GM21619 (cell line): ENCODE data around the gene ZBTB25.

ENCODE experiments used
- ATAC-seq: cut with Tn5 transposase; IDR thresholded peaks from one replicate; pipeline ENCODE4 v1.9.1; 2021; ENCODE audit not compliant: unreplicated experiment

Gene ZBTB25

DNA sequence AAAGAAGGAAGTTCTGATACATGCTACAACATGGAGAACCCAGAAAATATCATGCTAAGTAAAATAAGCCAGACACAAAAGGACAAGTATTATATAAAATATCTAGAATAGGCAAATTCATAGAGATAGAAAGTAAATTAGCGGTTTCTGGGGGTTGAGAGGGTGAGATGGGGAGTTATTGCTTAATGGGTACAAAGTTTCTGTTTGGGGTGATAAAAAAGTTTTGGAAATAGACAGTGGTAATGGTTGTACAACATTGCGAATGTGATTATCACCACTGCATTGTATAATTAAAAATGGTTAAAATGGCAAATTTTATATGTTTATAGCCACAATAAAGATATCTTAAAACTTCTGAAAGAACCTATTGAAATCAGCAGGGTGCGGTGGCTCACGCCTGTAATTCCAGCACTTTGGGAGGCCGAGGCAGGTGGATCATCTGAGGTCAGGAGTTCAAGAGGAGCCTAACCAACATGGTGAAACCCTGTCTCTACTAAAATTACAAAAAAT is 15.0 kb downstream of the ZBTB25 start:
- no peak for ATAC-seq

DNA sequence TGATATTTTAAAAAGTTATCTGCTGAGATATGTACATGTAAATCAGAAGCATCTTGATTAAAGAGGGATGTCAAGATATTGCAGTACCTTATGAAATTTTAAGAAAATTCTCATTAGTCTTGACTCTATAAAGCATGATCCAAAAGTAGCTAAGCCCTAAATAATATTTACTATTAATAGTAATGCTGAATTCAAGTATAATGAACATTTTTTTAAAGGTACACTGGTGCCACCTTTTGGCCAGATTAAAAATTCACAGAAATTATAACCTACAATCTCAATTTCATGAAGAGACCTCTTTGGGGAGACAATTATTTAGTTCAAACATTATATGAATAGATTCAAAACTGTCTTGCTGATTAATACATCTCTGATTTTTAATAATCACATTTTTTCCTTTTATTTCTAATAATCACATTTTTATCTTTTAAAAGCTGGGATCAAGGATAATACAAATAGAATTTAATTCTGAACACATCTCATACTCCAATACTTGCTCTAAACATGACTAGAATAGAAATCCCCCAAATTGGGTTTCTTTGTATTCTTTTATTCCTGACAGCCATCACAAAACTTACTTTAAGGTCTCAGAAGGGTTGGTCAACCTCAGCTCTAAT is 24.9 kb downstream of the ZBTB25 start:
- no peak for ATAC-seq

- no peak for ATAC-seq
Measured at GRCh38 chr14:64476438-64476837, 27.2 kb downstream of the ZBTB25 start.

- ATAC-seq, result no peak
Measured at GRCh38 chr14:64475585-64476273, 27.9 kb downstream of the ZBTB25 start.

- no peak for ATAC-seq
Measured at GRCh38 chr14:64474698-64475097, 28.9 kb downstream of the ZBTB25 start.

- no peak for ATAC-seq
Measured at GRCh38 chr14:64474041-64474440, 29.6 kb downstream of the ZBTB25 start.

DNA sequence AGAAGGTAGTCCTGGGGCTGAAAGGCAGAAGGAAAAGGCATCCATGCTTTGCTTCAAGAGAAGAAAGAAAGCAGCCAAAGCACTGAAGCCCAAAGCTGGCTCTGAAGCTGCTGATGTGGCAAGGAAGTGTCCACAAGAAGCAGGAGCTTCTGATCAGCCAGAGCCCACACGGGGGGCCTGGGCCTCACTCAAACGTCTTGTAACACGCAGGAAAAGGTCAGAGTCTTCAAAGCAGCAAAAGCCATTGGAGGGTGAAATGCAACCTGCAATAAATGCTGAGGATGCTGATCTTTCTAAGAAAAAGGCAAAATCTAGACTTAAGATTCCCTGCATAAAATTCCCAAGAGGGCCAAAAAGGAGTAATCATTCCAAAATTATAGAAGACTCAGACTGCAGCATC is 35.2 kb downstream of the ZBTB25 start:
- ATAC-seq, result no peak

- no peak for ATAC-seq
Measured at GRCh38 chr14:64467566-64467965, 36.1 kb downstream of the ZBTB25 start.

DNA sequence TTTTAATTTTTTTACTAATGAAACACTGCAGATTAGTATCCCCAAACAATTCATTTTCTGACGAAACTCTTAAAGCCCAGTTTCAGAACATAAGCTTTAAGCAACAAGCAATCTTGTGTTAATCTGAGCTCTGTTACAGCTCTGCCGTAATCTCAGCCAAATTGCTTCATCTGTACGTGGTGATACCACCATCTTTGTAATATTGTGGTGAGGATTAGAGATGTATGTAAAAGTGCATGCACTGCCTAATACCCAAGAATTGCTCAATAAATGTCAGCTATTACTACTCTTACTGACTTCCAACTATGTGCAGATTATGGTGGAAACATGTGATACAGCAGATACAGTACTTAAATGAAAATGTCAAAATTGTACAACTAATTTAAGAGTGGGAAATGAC is 36.5 kb downstream of the ZBTB25 start:
- ATAC-seq, result no peak

DNA sequence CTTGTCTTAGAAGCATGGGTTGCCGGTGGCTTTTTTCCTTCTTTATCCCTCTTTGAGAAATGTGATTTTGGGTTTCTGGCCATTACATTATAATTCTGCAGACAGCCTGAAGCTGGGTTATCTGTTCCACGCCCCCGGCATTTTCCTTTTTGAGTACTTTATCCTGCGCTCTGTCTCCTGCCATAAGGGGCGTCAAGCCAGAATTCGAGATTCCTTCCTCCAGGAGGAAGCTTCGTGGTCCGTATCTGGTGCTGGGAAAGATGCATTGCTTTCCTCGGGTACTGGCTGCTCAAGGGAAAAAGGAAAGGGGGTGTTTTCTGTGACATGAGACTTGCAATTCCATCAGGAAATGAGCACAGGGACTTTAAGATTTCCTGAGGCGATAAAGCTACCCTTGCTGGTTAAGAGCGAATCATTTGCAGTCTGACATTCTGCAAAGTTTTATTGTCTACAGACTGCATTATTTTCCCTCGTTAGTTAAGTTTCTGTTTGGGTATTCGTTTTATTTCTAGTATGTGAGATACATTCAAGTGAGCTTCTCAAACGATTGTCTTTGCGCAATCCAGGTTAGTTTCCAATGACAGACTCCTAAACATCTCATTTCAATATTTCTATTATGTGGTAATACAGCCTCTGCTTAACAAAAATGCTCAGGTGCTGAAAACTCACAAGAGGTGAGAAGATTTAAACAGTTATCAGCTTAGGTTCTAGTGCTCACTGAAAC is 37.6 kb downstream of the ZBTB25 start:
- no peak for ATAC-seq

DNA sequence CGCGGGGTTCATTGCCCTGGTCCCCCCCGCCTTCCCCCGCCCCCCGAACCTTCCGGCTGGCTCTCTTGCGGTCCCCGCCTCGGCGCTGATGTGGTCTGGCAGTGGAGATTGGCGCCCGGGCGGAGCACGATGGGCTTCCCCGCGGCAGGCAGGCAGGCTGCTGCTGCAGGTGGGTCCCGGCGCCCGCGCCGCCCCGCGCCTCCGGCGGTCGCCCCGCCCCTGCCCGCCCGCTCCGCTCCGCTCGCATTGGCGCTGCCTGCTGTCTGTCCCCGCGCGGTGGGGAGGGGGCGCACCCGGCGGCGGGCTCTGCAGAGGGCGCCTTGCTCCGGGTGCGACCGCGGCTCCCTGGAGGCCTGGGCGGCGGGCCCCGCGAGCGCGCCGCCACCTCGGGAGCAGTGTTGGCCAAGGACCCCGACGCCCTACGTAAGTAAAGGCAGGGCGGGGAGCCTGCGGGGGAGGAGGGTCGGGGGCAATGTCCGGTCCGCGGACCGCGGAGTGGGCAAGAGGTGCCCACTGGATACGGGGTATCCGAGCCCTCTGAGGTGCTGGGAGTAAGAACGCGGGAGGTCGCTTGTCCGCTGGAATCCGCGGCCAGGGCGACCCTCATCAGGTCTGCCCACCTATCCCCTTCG is 38.3 kb downstream of the ZBTB25 start, which contains the start of gene AKAP5:
AKAP5 (plus strand) TSS at position 309 of the 632 bp plus-strand sequence. CDS start 2,896 bp downstream, outside the sequence.
- peak; percentile 59 for ATAC-seq

- no peak for ATAC-seq
Measured at GRCh38 chr14:64464651-64465050, 39.0 kb downstream of the ZBTB25 start.

DNA sequence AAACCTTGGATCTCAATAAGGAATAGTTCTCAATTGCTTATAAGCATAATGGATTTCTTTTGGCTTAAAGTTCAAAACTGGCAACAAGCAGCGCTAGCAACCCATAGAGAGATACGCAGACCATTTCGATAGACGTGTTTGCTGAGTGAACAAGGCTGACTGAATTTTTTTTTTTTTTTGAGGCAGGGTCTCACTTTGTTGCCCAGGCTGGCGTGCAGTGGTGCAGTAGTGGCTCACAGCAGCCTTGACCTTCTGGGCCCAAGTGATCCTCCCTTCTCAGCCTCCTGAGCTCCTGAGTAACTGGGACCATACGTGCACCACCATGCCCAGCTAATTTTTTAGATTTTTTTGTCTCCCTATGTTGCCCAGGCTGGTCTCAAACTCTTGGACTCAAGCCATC is 39.8 kb downstream of the ZBTB25 start:
- no peak for ATAC-seq

GRCh38 chr14:64463195-64463594 is 40.4 kb downstream of the ZBTB25 start:
- no peak for ATAC-seq

DNA sequence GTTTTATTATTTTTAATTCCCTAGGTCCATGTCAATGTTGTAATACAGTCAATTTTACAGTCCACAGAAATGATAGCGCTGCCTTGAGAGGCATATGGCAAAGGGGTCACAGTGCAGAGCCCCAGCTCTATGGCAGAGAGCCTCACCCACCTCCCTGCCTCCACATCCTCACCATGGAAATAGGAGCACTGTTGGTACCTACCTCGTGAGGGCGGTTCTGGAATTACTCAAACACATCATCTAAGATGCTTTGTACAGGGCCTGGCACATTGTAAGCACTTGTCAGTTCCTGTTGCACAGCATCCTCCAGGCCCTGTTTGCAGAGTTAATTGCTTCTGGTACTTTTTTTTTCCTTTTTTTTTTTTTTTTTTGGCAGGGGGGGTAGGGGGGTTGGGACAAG is 42.4 kb downstream of the ZBTB25 start:
- ATAC-seq, result no peak

- no peak for ATAC-seq
Measured at GRCh38 chr14:64459405-64460136, 44.1 kb downstream of the ZBTB25 start.

DNA sequence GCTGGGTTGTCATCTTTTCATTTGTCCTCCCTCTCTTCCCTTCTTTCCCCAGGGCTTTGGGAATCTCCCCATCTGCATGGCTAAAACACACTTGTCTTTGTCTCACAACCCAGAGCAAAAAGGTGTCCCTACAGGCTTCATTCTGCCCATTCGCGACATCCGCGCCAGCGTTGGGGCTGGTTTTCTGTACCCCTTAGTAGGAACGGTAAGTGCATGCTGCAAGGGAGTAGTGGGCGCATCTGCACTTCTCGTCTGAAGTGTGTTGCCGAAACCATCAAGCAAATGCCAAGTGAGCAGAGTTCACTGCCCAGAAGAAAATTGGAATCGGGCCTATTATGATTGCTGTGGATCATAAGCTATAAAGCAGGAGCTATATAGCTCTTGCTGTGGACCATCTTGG is 49.0 kb downstream of the ZBTB25 start:
- ATAC-seq, result no peak

DNA sequence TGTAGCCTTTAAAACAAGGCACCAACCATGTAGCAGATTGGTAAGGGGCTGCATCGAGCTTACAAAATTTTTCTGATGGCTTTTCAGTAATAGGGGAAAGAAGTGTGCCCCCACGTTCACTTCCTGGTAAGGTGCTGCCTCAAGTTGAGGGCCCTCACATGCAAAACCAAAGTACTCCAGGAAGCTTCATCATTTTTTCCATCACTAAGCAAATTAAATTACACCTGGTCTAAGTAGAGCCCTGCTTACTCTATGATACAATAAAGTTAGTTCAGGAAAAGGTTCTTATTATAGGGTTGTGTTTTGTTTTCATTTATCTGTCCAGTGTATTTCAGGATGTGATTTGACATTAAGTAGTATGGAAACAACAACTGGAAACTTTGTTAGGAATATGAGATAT is 53.4 kb downstream of the ZBTB25 start:
- no peak for ATAC-seq

- no peak for ATAC-seq
Measured at GRCh38 chr14:64447876-64448670, 55.6 kb downstream of the ZBTB25 start.
